SK-N-SH (cell line): ENCODE results near the gene CLIC5. TPM values are rescaled to one million over a fixed set of nuclear protein-coding genes. Genes with fewer than 3 reads are reported as not detected.

Experiments used
- CTCF ChIA-PET: fragments of 300-600, 350-600 bp; formaldehyde crosslinking; extraction: SDS; loops from one replicate; lab custom pipeline; 2021; lab: Yijun Ruan, JAX
- POLR2A ChIA-PET: fragments of 350-600 bp; sonication (Branson Sonifier 250); formaldehyde crosslinking; extraction: SDS; loops from one replicate; lab custom pipeline; 2020; ENCODE audit warnings: antibody characterized with exemption, inconsistent platforms; lab: Yijun Ruan, JAX
- DNase-seq: peaks from one replicate; pipeline ENCODE4 v3.0.0; 2012
- H2AFZ ChIP-seq: fragments of 200-600 bp; sonication (generic); 2 replicates; pipeline ENCODE4 v1.8.1; 2016; ENCODE audit warnings: antibody characterized with exemption, mild to moderate bottlenecking, low read depth
- H3F3A ChIP-seq: fragments of 200-600 bp; sonication (generic); replicated peaks from 2 replicates; pipeline ENCODE3; 2016; ENCODE audit warnings: antibody characterized with exemption, mild to moderate bottlenecking; ENCODE audit not compliant: insufficient read depth
- H3K27ac ChIP-seq, 2 experiments: fragments of 200-500 bp in 1 of 2; fragments of 200-600 bp in 1 of 2; sonication (Bioruptor generic) in 1 of 2; sonication (generic), shearing (Covaris generic) in 1 of 2; 2 replicates each; pipeline versions ENCODE4 v1.5.1 to v1.6.1; 2014 to 2016; ENCODE audit warnings: low read depth in 2 of 2, inconsistent platforms in 1 of 2, low read length in 1 of 2, mild to moderate bottlenecking in 1 of 2, mixed read lengths in 1 of 2
- H3K27me3 ChIP-seq: fragments of 200-600 bp; sonication (generic), shearing (Covaris generic); 2 replicates; pipeline ENCODE4 v1.6.1; 2016; ENCODE audit warnings: mixed run types; ENCODE audit not compliant: insufficient read depth
- H3K36me3 ChIP-seq, 2 experiments: fragments of 200-500 bp in 1 of 2; fragments of 200-600 bp in 1 of 2; sonication (Bioruptor generic) in 1 of 2; sonication (generic) in 1 of 2; replicated peaks in 1 of 2; 2 replicates each; pipeline versions ENCODE3 to v1.5.1; 2014 to 2016; ENCODE audit warnings: low read length in 1 of 2, mild to moderate bottlenecking in 1 of 2; ENCODE audit not compliant: insufficient read depth in 2 of 2, control insufficient read depth in 1 of 2
- H3K4me1 ChIP-seq, 2 experiments: fragments of 200-500 bp in 1 of 2; fragments of 200-600 bp in 1 of 2; sonication (Bioruptor generic) in 1 of 2; sonication (generic), shearing (Covaris generic) in 1 of 2; 2 replicates each; pipeline versions ENCODE4 v1.5.1 to v1.6.1; 2014 to 2016; ENCODE audit warnings: low read depth in 1 of 2, low read length in 1 of 2, mixed run types in 1 of 2; ENCODE audit not compliant: insufficient read depth in 2 of 2, control insufficient read depth in 1 of 2
- H3K4me2 ChIP-seq: fragments of 200-600 bp; sonication (generic), shearing (Covaris generic); 2 replicates; pipeline ENCODE4 v1.6.1; 2017; ENCODE audit warnings: mixed run types
- H3K4me3 ChIP-seq, 2 experiments: fragments of 200-500 bp in 1 of 2; fragments of 200-600 bp in 1 of 2; sonication (Bioruptor generic) in 1 of 2; sonication (generic), shearing (Covaris generic) in 1 of 2; 2 replicates each; pipeline versions ENCODE4 v1.5.1 to v1.8.1; 2014 to 2016; ENCODE audit warnings: low read depth in 2 of 2, inconsistent platforms in 1 of 2, low read length in 1 of 2, mild to moderate bottlenecking in 1 of 2, mixed read lengths in 1 of 2, moderate library complexity in 1 of 2
- H3K79me2 ChIP-seq: fragments of 200-600 bp; sonication (generic); 2 replicates; pipeline ENCODE4 v1.8.1; 2017; ENCODE audit warnings: mild to moderate bottlenecking; ENCODE audit not compliant: insufficient read depth
- H3K9ac ChIP-seq: fragments of 200-600 bp; sonication (generic); 2 replicates; pipeline ENCODE4 v1.6.1; 2017; ENCODE audit warnings: mixed run types
- H3K9me2 ChIP-seq: fragments of 200-600 bp; sonication (generic); 2 replicates; pipeline ENCODE4 v1.6.1; 2017; ENCODE audit warnings: mixed run types
- H3K9me3 ChIP-seq: fragments of 200-600 bp; sonication (generic); 2 replicates; pipeline ENCODE4 v1.6.1; 2017; ENCODE audit warnings: mixed run types, mild to moderate bottlenecking, moderate library complexity
- H4K20me1 ChIP-seq: fragments of 200-600 bp; sonication (generic); 2 replicates; pipeline ENCODE4 v1.6.1; 2017; ENCODE audit warnings: mild to moderate bottlenecking, mixed run types; ENCODE audit not compliant: insufficient read depth
- CTCF ChIP-seq: fragments of 200-600 bp; sonication (generic); IDR thresholded peaks from 2 replicates; pipeline ENCODE4 v1.6.1; 2017; ENCODE audit warnings: antibody characterized with exemption, mild to moderate bottlenecking, moderate library complexity
- EP300 ChIP-seq, 2 experiments: IDR thresholded peaks; 2 replicates each; pipeline versions ENCODE4 v1.4.0 to v1.6.1; 2012; ENCODE audit warnings: borderline replicate concordance in 1 of 2, low read depth in 1 of 2, low read length in 1 of 2
- EZH2phosphoT487 ChIP-seq: fragments of 200-600 bp; sonication (generic); IDR thresholded peaks from 2 replicates; pipeline ENCODE4 v1.6.1; 2017; ENCODE audit warnings: low read depth, mixed run types, mild to moderate bottlenecking, antibody characterized with exemption, moderate library complexity, borderline replicate concordance
- FOSL2 ChIP-seq: IDR thresholded peaks from 2 replicates; pipeline ENCODE4 v1.4.0; 2012; ENCODE audit warnings: low read depth, mild to moderate bottlenecking, moderate library complexity, borderline replicate concordance
- FOXJ3 ChIP-seq: sonication (generic); formaldehyde crosslinking; IDR thresholded peaks from 2 replicates; pipeline ENCODE4 v1.5.1; 2020; ENCODE audit warnings: mild to moderate bottlenecking, missing genetic modification reagents
- FOXM1 ChIP-seq: IDR thresholded peaks from 2 replicates; pipeline ENCODE4 v1.4.0; 2012; ENCODE audit warnings: low read depth, mild to moderate bottlenecking
- GABPA ChIP-seq: IDR thresholded peaks from 2 replicates; pipeline ENCODE4 v1.4.0; 2012; ENCODE audit warnings: low read depth, mild to moderate bottlenecking
- GATA2 ChIP-seq: sonication (generic); formaldehyde crosslinking; IDR thresholded peaks from 2 replicates; pipeline ENCODE4 v1.5.0; 2020; ENCODE audit warnings: mild to moderate bottlenecking, missing genetic modification reagents
- IRF3 ChIP-seq: fragments of 150-350 bp; IDR thresholded peaks from 2 replicates; pipeline ENCODE4 v1.6.1; 2016; ENCODE audit warnings: mild to moderate bottlenecking, low read depth, low read length
- NRF1 ChIP-seq: IDR thresholded peaks from 2 replicates; pipeline ENCODE4 v1.6.1; 2012; ENCODE audit warnings: low read depth, mild to moderate bottlenecking, low read length
- POLR2AphosphoS5 ChIP-seq: IDR thresholded peaks from 2 replicates; pipeline ENCODE4 v1.6.1; 2012; ENCODE audit warnings: low read depth, low read length
- RCOR1 ChIP-seq: fragments of 150-350 bp; IDR thresholded peaks from 2 replicates; pipeline ENCODE4 v1.6.1; 2017; ENCODE audit warnings: antibody characterized with exemption, low read length
- RFX5 ChIP-seq: IDR thresholded peaks from 2 replicates; pipeline ENCODE4 v1.6.1; 2012; ENCODE audit warnings: mild to moderate bottlenecking, improper control_type of control experiment, low read length
- RXRA ChIP-seq: IDR thresholded peaks from 2 replicates; pipeline ENCODE4 v1.4.0; 2012; ENCODE audit warnings: low read depth, mild to moderate bottlenecking, borderline replicate concordance
- SIN3A ChIP-seq: IDR thresholded peaks from 2 replicates; pipeline ENCODE4 v1.6.1; 2012; ENCODE audit warnings: low read depth, mild to moderate bottlenecking, low read length, moderate library complexity, borderline replicate concordance
- SMC3 ChIP-seq: IDR thresholded peaks from 2 replicates; pipeline ENCODE4 v1.6.1; 2012; ENCODE audit warnings: low read depth, low read length, improper control_type of control experiment
- TAF1 ChIP-seq: IDR thresholded peaks from 2 replicates; pipeline ENCODE4 v1.6.1; 2012; ENCODE audit warnings: low read depth, mild to moderate bottlenecking, low read length, moderate library complexity, borderline replicate concordance
- USF2 ChIP-seq: fragments of 150-350 bp; IDR thresholded peaks from 2 replicates; pipeline ENCODE4 v1.6.1; 2017; ENCODE audit warnings: antibody characterized with exemption, low read length, low read depth, borderline replicate concordance
- WGBS: methylation state at CpG from one replicate; pipeline ENCODE4 v1.1.6; 2017; ENCODE audit warnings: low lambda C conversion rate; 5-methylcytosine and 5-hydroxymethylcytosine counted together
- polyA plus RNA-seq, 3 experiments: library from polyadenylated mRNA; depleted of rRNA; stranded (reverse); fragments of >200 nt; gene quantifications; 2 replicates each; pipeline ENCODE4 v1.2.3, GENCODE V29; 2012

CLIC5 gene
- polyA plus RNA-seq, 1 of the 3 experiments (the other 2 are of a cell fraction): 0.03 TPM

- TF ChIP-seq IRF3 (no peak), TAF1 (no peak)
Measured at GRCh38 chr6:45955597-45955996, 60.1 kb downstream of the CLIC5 start (continued).

GRCh38 chr6:45952546-45952945 lies 63.1 kb downstream of the CLIC5 start:
- Histone ChIP-seq H3K4me2 (no peak overlapping the region), H3K9me3 (no peaks in the 10 kb centered on the region), H2AFZ (no peak overlapping the region), H3K4me1 (no peaks in the 10 kb centered on the region), H3K27ac (no peak overlapping the region), H4K20me1 (no peaks in the 10 kb centered on the region)
- WGBS: 2% methylated on average over 3 of the region's 3 CpGs
- CTCF ChIA-PET: interaction anchor here (1.1 kb wide), 1 partner anchor 16 kb away, joined by 3 read pairs; no protein-coding TSS in a partner anchor
- TF ChIP-seq EZH2phosphoT487 (no peak), USF2 (no peak), IRF3 (no peak), GABPA (no peak), POLR2AphosphoS5 (no peak), SMC3 (no peak), EP300 (IDR thresholded peaks at IDR 0.05; ENCODE audit: borderline replicate concordance in 1 of 2, low read depth in 1 of 2, low read length in 1 of 2) (no peak), FOXM1 (no peak), RFX5 (no peak), FOXJ3 (CRISPR knock-in tag) (no peak), FOSL2 (no peak), TAF1 (no peak), NRF1 (no peak), SIN3A (no peak), RXRA (no peak), CTCF (no peak), GATA2 (CRISPR knock-in tag) (no peak), RCOR1 (no peak)
- TF ChIP-seq, all 33 proteins: peak for 0
- no peak overlapping the region for H3K4me3 ChIP-seq
- H3F3A ChIP-seq: no peaks in the 10 kb centered on the region
- H3K36me3 ChIP-seq: no peaks in the 10 kb centered on the region
- no peaks in the 10 kb centered on the region for H3K9me2 ChIP-seq
- POLR2A ChIA-PET: no interaction called here
- no peak overlapping the region for H3K9ac ChIP-seq
- no peak for DNase-seq
- H3K79me2 ChIP-seq: no peaks in the 10 kb centered on the region
- peaks cover 69% of the 10 kb centered on the region for H3K27me3 ChIP-seq
